H9 (cell line): Measurements from ENCODE around the gene CLIC1. TPM values are rescaled to one million over a fixed set of nuclear protein-coding genes. Genes with fewer than 3 reads are reported as not detected.
A peak's percentile ranks its signal among the peaks of the same experiment; 100 is the strongest.

Source experiments
- DNase-seq: peaks from one replicate; pipeline ENCODE4 v3.0.0-alpha.2; 2017
- H2AFZ ChIP-seq: one replicate; pipeline ENCODE4 v1.6.1; 2013; ENCODE audit warnings: mild to moderate bottlenecking, low read length, control low read depth, moderate library complexity
- H2AK5ac ChIP-seq: 2 replicates; pipeline ENCODE4 v1.6.1; 2013; ENCODE audit warnings: low read length, control low read depth, mixed read lengths; ENCODE audit not compliant: insufficient read length
- H2BK120ac ChIP-seq: one replicate; pipeline ENCODE4 v1.6.1; 2013; ENCODE audit warnings: low read depth, mild to moderate bottlenecking, low read length, control low read depth, inconsistent platforms; ENCODE audit not compliant: poor library complexity, severe bottlenecking
- H2BK12ac ChIP-seq: 2 replicates; pipeline ENCODE4 v1.6.1; 2013; ENCODE audit warnings: low read length, control low read depth, mixed read lengths, low read depth; ENCODE audit not compliant: insufficient read length
- H2BK15ac ChIP-seq: 2 replicates; pipeline ENCODE4 v1.6.1; 2013; ENCODE audit warnings: low read depth, low read length, control low read depth
- H2BK20ac ChIP-seq: one replicate; pipeline ENCODE4 v1.6.1; 2013; ENCODE audit warnings: low read depth, mild to moderate bottlenecking, low read length, control low read depth, inconsistent platforms; ENCODE audit not compliant: poor library complexity, severe bottlenecking
- H2BK5ac ChIP-seq: 2 replicates; pipeline ENCODE4 v1.6.1; 2013; ENCODE audit warnings: low read length, control low read depth, mixed read lengths; ENCODE audit not compliant: insufficient read length
- H3K14ac ChIP-seq: 2 replicates; pipeline ENCODE4 v1.6.1; 2013; ENCODE audit warnings: low read length, control low read depth; ENCODE audit not compliant: insufficient read depth
- H3K18ac ChIP-seq: 2 replicates; pipeline ENCODE4 v1.6.1; 2013; ENCODE audit warnings: low read depth, mild to moderate bottlenecking, mixed read lengths, low read length, control low read depth; ENCODE audit not compliant: insufficient read length
- H3K23ac ChIP-seq: 2 replicates; pipeline ENCODE4 v1.6.1; 2013; ENCODE audit warnings: low read length, control low read depth, mixed read lengths, low read depth; ENCODE audit not compliant: insufficient read length
- H3K23me2 ChIP-seq: 2 replicates; pipeline ENCODE4 v1.6.1; 2013; ENCODE audit warnings: low read depth, mild to moderate bottlenecking, mixed read lengths, low read length, control low read depth; ENCODE audit not compliant: insufficient read length, poor library complexity, severe bottlenecking
- H3K27ac ChIP-seq: 2 replicates; pipeline ENCODE4 v1.5.1; 2013; ENCODE audit warnings: low read length, control low read depth, mixed read lengths, low read depth; ENCODE audit not compliant: insufficient read length
- H3K27me3 ChIP-seq: 2 replicates; pipeline ENCODE4 v1.6.1; 2013; ENCODE audit warnings: low read length, control low read depth, inconsistent platforms; ENCODE audit not compliant: insufficient read depth
- H3K4ac ChIP-seq: 2 replicates; pipeline ENCODE4 v1.6.1; 2013; ENCODE audit warnings: low read depth, mild to moderate bottlenecking, control low read depth, inconsistent platforms, low read length, moderate library complexity
- H3K4me1 ChIP-seq: 2 replicates; pipeline ENCODE4 v1.6.1; 2013; ENCODE audit warnings: low read length, control low read depth, inconsistent platforms; ENCODE audit not compliant: insufficient read depth
- H3K4me2 ChIP-seq: 2 replicates; pipeline ENCODE4 v1.6.1; 2013; ENCODE audit warnings: low read length, control low read depth, mixed read lengths; ENCODE audit not compliant: insufficient read length, insufficient read depth
- H3K56ac ChIP-seq: 2 replicates; pipeline ENCODE4 v1.6.1; 2013; ENCODE audit warnings: low read depth, mild to moderate bottlenecking, mixed read lengths, low read length, control low read depth; ENCODE audit not compliant: insufficient read length
- H3K79me1 ChIP-seq: 2 replicates; pipeline ENCODE4 v1.6.1; 2013; ENCODE audit warnings: low read depth, mild to moderate bottlenecking, moderate library complexity, low read length, control low read depth, inconsistent platforms; ENCODE audit not compliant: insufficient read depth, poor library complexity, severe bottlenecking
- H3K79me2 ChIP-seq: 2 replicates; pipeline ENCODE4 v1.6.1; 2013; ENCODE audit warnings: low read length, control low read depth, inconsistent platforms; ENCODE audit not compliant: insufficient read depth
- H3K9ac ChIP-seq: 2 replicates; pipeline ENCODE4 v1.6.1; 2013; ENCODE audit warnings: low read length, control low read depth, mixed read lengths; ENCODE audit not compliant: insufficient read length; ENCODE audit errors: extremely low read depth
- H3K9me3 ChIP-seq: one replicate; pipeline ENCODE4 v1.6.1; 2013; ENCODE audit warnings: low read depth, low read length, inconsistent platforms; ENCODE audit not compliant: control insufficient read depth
- H3T11ph ChIP-seq: one replicate; pipeline ENCODE4 v1.6.1; 2013; ENCODE audit warnings: mild to moderate bottlenecking, low read length, control low read depth, inconsistent platforms
- H4K20me1 ChIP-seq: one replicate; pipeline ENCODE4 v1.6.1; 2013; ENCODE audit not compliant: control insufficient read depth, insufficient read length, insufficient read depth
- H4K5ac ChIP-seq: 2 replicates; pipeline ENCODE4 v1.6.1; 2013; ENCODE audit warnings: low read depth, mild to moderate bottlenecking, mixed read lengths, low read length, control low read depth; ENCODE audit not compliant: insufficient read length
- H4K8ac ChIP-seq: replicated peaks from 2 replicates; pipeline ENCODE4 v1.6.1; 2013; ENCODE audit warnings: low read length, control low read depth, mixed read lengths, low read depth; ENCODE audit not compliant: insufficient read length
- H4K91ac ChIP-seq: 2 replicates; pipeline ENCODE4 v1.6.1; 2013; ENCODE audit warnings: low read depth, mild to moderate bottlenecking, moderate library complexity, mixed read lengths, low read length, control low read depth; ENCODE audit not compliant: insufficient read length
- H3K27ac Mint-ChIP-seq, 3 experiments: 2 replicates in 2 of 3; 3 replicates in 1 of 3; pipeline ENCODE4 v1.8.0; 2020 to 2021; ENCODE audit warnings: mixed read lengths in 3 of 3, mild to moderate bottlenecking in 1 of 3, moderate library complexity in 1 of 3
- H3K27me3 Mint-ChIP-seq: 2 replicates; pipeline ENCODE4 v1.8.0; 2021; ENCODE audit warnings: low read depth, mild to moderate bottlenecking, moderate library complexity, mixed read lengths
- H3K36me3 Mint-ChIP-seq, 3 experiments: 2 replicates in 2 of 3; 3 replicates in 1 of 3; pipeline ENCODE4 v1.8.0; 2020 to 2021; ENCODE audit warnings: low read depth in 3 of 3, mixed read lengths in 3 of 3; ENCODE audit not compliant: insufficient read depth in 1 of 3
- H3K4me1 Mint-ChIP-seq, 2 experiments: 2 replicates each; pipeline ENCODE4 v1.8.0; 2020; ENCODE audit warnings: mixed read lengths in 2 of 2
- H3K4me3 Mint-ChIP-seq, 2 experiments: 2 replicates in 1 of 2; 3 replicates in 1 of 2; pipeline ENCODE4 v1.8.0; 2020 to 2021; ENCODE audit warnings: mild to moderate bottlenecking in 2 of 2, mixed read lengths in 2 of 2, moderate library complexity in 1 of 2
- H3K9me3 Mint-ChIP-seq, 2 experiments: 2 replicates in 1 of 2; 3 replicates in 1 of 2; pipeline ENCODE4 v1.8.0; 2020; ENCODE audit warnings: mild to moderate bottlenecking in 2 of 2, mixed read lengths in 2 of 2, moderate library complexity in 1 of 2
- WGBS: extraction: QIAGEN DNeasy Blood & Tissue Kit; methylation state at CpG from one replicate; pipeline ENCODE4 v1.1.7; 2013; ENCODE audit warnings: missing lambda C conversion rate, low lambda C conversion rate, mixed read lengths; ENCODE audit not compliant: insufficient read length; ENCODE audit errors: extremely low coverage; 5-methylcytosine and 5-hydroxymethylcytosine counted together
- total RNA-seq: library from RNA; stranded (reverse); gene quantifications from 2 replicates; pipeline ENCODE4 v1.2.1, GENCODE V29; 2021
- TF ChIP-seq, protein P1 (sequence below): fragments of 200-600 bp; sonication (generic); conservative IDR thresholded peaks from 3 replicates; pipeline ENCODE4 v1.8.0; 2021; ENCODE audit warnings: antibody characterized with exemption, mild to moderate bottlenecking

Gene CLIC1
- total RNA-seq, 1 experiment from 2014 or later: 265 TPM

DNA sequence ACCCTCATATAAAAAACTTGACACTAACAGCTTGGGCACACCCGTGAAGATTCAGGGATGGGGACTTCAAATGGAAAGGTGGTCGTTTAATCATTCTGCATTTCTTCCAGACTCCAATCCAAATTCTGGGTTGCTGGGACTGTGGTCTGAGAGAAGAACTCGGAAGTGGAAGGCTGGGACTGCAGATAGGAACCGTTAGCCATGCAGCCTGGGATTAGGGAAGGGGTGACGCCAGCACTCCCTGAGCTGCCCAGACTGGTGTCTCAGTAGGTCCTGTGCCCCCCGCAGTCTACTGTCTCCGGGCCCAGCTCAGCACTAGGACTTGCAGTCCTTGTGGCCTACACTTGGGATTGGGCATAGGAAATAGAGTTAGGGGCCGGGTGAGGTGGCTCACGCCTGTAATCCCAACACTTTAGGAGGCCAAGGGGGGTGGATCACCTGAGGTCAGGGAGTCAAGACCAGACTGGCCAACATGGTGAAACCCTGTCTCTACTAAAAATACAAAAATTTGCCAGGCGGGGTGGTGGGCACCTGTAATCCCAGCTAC lies 511 bp upstream of the CLIC1 start:
- Histone ChIP-seq H3K27me3 (no peaks in the 10 kb centered on the region), H4K20me1 (no peaks in the 10 kb centered on the region), H2BK12ac (no peak overlapping the region), H3K9me3 (no peaks in the 10 kb centered on the region), H3T11ph (no peak overlapping the region), H4K5ac (no peak overlapping the region), H3K79me1 (no peaks in the 10 kb centered on the region), H2BK15ac (no peak overlapping the region), H3K4ac (no peak overlapping the region), H2AK5ac (no peak overlapping the region), H2AFZ (no peak overlapping the region), H3K23ac (no peak overlapping the region), H3K27ac (no peak overlapping the region), H2BK20ac (no peak overlapping the region), H3K18ac (no peak overlapping the region), H3K9ac (no peak overlapping the region), H3K23me2 (peaks cover 32% of the 10 kb centered on the region), H2BK120ac (no peak overlapping the region), H4K8ac (no peak overlapping the region), H4K91ac (no peak overlapping the region), H3K4me1 (peaks cover 16% of the 10 kb centered on the region), H3K79me2 (peaks cover 6% of the 10 kb centered on the region; the same call in 1 of the 2 replicates), H2BK5ac (no peak overlapping the region), H3K14ac (no peak overlapping the region; the same call in 1 of the 2 replicates), H3K4me2 (peak overlapping the region; percentile 87), H3K56ac (no peak overlapping the region)
- TF ChIP-seq, protein P1, sequence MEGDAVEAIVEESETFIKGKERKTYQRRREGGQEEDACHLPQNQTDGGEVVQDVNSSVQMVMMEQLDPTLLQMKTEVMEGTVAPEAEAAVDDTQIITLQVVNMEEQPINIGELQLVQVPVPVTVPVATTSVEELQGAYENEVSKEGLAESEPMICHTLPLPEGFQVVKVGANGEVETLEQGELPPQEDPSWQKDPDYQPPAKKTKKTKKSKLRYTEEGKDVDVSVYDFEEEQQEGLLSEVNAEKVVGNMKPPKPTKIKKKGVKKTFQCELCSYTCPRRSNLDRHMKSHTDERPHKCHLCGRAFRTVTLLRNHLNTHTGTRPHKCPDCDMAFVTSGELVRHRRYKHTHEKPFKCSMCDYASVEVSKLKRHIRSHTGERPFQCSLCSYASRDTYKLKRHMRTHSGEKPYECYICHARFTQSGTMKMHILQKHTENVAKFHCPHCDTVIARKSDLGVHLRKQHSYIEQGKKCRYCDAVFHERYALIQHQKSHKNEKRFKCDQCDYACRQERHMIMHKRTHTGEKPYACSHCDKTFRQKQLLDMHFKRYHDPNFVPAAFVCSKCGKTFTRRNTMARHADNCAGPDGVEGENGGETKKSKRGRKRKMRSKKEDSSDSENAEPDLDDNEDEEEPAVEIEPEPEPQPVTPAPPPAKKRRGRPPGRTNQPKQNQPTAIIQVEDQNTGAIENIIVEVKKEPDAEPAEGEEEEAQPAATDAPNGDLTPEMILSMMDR: no peak
- no CpG with 5 or more reads among the region's 10 CpGs for WGBS
- Mint-ChIP-seq H3K9me3 (no peaks in the 10 kb centered on the region), H3K27ac (peak overlapping the region; percentile 81 to 97 (median 89); a peak in 6 of 7 replicates), H3K4me1 (peaks cover 44 to 54% of the 10 kb centered on the region in 2 experiments), H3K36me3 (peaks cover 35 to 37% (median 35%) of the 10 kb centered on the region in 3 experiments), H3K27me3 (no peaks in the 10 kb centered on the region), H3K4me3 (peak overlapping the region; percentile 91 to 98)
- DNase-seq: peak; percentile 41
